Activated naive CD4-positive, alpha-beta T cell treated with Interleukin-2 at 50 U/mL for 16 hours (primary cell): ENCODE data around the gene PAF1.

Source experiments
- DNase-seq: peaks from one replicate; pipeline ENCODE4 v3.0.0-alpha.2; 2020

Gene PAF1

GRCh38 chr19:39405261-39405957, 14.5 kb upstream of the PAF1 start:
- no peak for DNase-seq

- peak; percentile 98 for DNase-seq
Observed at GRCh38 chr19:39403331-39404312, 12.7 kb upstream of the PAF1 start.

- peak; percentile 86 for DNase-seq
Observed at GRCh38 chr19:39402346-39403300, 11.7 kb upstream of the PAF1 start.

GRCh38 chr19:39401549-39402345, 10.8 kb upstream of the PAF1 start:
- peak; percentile 84 for DNase-seq

GRCh38 chr19:39401070-39401548, 10.2 kb upstream of the PAF1 start:
- DNase-seq, result no peak

GRCh38 chr19:39400061-39400460, 9.2 kb upstream of the PAF1 start:
- no peak for DNase-seq

- no peak for DNase-seq
Observed at GRCh38 chr19:39399668-39400050, 8.8 kb upstream of the PAF1 start.

- peak; percentile 62 for DNase-seq
Observed at GRCh38 chr19:39398297-39398864, 7.5 kb upstream of the PAF1 start.

- DNase-seq, result peak; percentile 93
Observed at GRCh38 chr19:39397360-39398296, 6.7 kb upstream of the PAF1 start.

- DNase-seq, result peak; percentile 79
Observed at GRCh38 chr19:39390451-39390750, 505 bp downstream of the PAF1 start.

- DNase-seq, result no peak
Observed at GRCh38 chr19:39389631-39390414, 1.1 kb downstream of the PAF1 start.

GRCh38 chr19:39388657-39389056, 2.2 kb downstream of the PAF1 start:
- DNase-seq, result no peak

GRCh38 chr19:39386557-39386956, 4.3 kb downstream of the PAF1 start:
- DNase-seq, result no peak

GRCh38 chr19:39385629-39386411, 5.1 kb downstream of the PAF1 start:
- DNase-seq, result no peak

- no peak for DNase-seq
Observed at GRCh38 chr19:39384839-39385568, 5.9 kb downstream of the PAF1 start.

- no peak for DNase-seq
Observed at GRCh38 chr19:39382991-39383828, 7.7 kb downstream of the PAF1 start.
